HepG2 (cell line): ENCODE results near the gene UBE3A. TPM values are rescaled to one million over a fixed set of nuclear protein-coding genes. Genes with fewer than 3 reads are reported as not detected.

Source experiments
- ATAC-seq: fragments of 200-7000 bp; cut with Tn5 transposase; 3 replicates; pipeline ENCODE4 v1.9.1; 2020; ENCODE audit warnings: mild to moderate bottlenecking, moderate library complexity
- BruUV-seq: library from RNA; stranded (reverse); fragments of 400-500 nt; replicated peaks from 2 replicates; lab custom pipeline; 2021; lab: Mats Ljungman, UMichigan
- CTCF ChIA-PET: fragments of 300-600 bp; formaldehyde crosslinking; extraction: SDS; loops from one replicate; lab custom pipeline; 2021; ENCODE audit warnings: low total read pairs, inconsistent platforms, low intra/inter-chr PET ratio; lab: Yijun Ruan, JAX
- POLR2A ChIA-PET: fragments of 350-600 bp; sonication (Branson Sonifier 250); formaldehyde crosslinking; loops from one replicate; lab custom pipeline; 2020; ENCODE audit warnings: antibody characterized with exemption, inconsistent platforms; lab: Yijun Ruan, JAX
- DNase-seq: peaks from one replicate; pipeline ENCODE4 v3.0.0-alpha.2; 2015; ENCODE audit warnings: low spot score
- FAIRE-seq: peaks from 3 replicates; lab custom pipeline; 2011; peaks lifted over from hg19 to GRCh38; lab: Jason Lieb, UNC
- H2AFZ ChIP-seq: one replicate; pipeline ENCODE4 v1.6.1; 2011; ENCODE audit warnings: low read length, inconsistent platforms
- H3K27ac ChIP-seq: fragments of 300-600 bp; 3 replicates; pipeline ENCODE4 v1.8.0; 2011; ENCODE audit warnings: mixed run types, mild to moderate bottlenecking, mixed read lengths, low read length, inconsistent platforms; ENCODE audit not compliant: insufficient read depth; ENCODE audit errors: extremely low read length
- H3K27me3 ChIP-seq, 2 experiments: fragments of 200-600 bp in 1 of 2; 2 replicates in 1 of 2; 3 replicates in 1 of 2; pipeline versions ENCODE4 v1.6.0 to v1.8.0; 2011; ENCODE audit warnings: low read length in 2 of 2, mild to moderate bottlenecking in 2 of 2, moderate library complexity in 2 of 2, inconsistent platforms in 1 of 2; ENCODE audit not compliant: insufficient read depth in 2 of 2, control insufficient read depth in 1 of 2
- H3K36me3 ChIP-seq, 2 experiments: fragments of 200-600 bp in 1 of 2; replicated peaks in 1 of 2; 2 replicates in 1 of 2; 3 replicates in 1 of 2; pipeline versions ENCODE4 v1.5.1 to v1.8.0; 2011; ENCODE audit warnings: low read length in 2 of 2, inconsistent platforms in 1 of 2; ENCODE audit not compliant: insufficient read depth in 2 of 2, control insufficient read depth in 1 of 2
- H3K4me1 ChIP-seq: 2 replicates; pipeline ENCODE4 v1.5.1; 2012; ENCODE audit warnings: low read length, inconsistent platforms; ENCODE audit not compliant: insufficient read depth
- H3K4me2 ChIP-seq: 2 replicates; pipeline ENCODE4 v1.6.0; 2011; ENCODE audit warnings: low read depth, low read length, inconsistent platforms
- H3K4me3 ChIP-seq, 3 experiments: fragments of 200-600 bp in 1 of 3; sonication (generic), shearing (Covaris generic) in 1 of 3; replicated peaks in 1 of 3; 2 replicates each; pipeline ENCODE4 v1.5.1; 2011 to 2016; ENCODE audit warnings: low read length in 3 of 3, inconsistent platforms in 2 of 3, low read depth in 2 of 3, mild to moderate bottlenecking in 2 of 3, control low read depth in 1 of 3, mixed read lengths in 1 of 3; ENCODE audit not compliant: insufficient read depth in 1 of 3
- H3K79me2 ChIP-seq: one replicate; pipeline ENCODE4 v1.6.1; 2011; ENCODE audit warnings: low read length, inconsistent platforms; ENCODE audit not compliant: insufficient read depth
- H3K9ac ChIP-seq: 2 replicates; pipeline ENCODE4 v1.6.0; 2011; ENCODE audit warnings: mild to moderate bottlenecking, low read depth, low read length, inconsistent platforms; ENCODE audit not compliant: insufficient read depth
- H3K9me3 ChIP-seq: 2 replicates; pipeline ENCODE4 v1.5.1; 2012; ENCODE audit warnings: mild to moderate bottlenecking, low read length
- H4K20me1 ChIP-seq: 2 replicates; pipeline ENCODE4 v1.6.0; 2011; ENCODE audit warnings: inconsistent platforms, mild to moderate bottlenecking, low read length, moderate library complexity; ENCODE audit not compliant: insufficient read depth
- CREM ChIP-seq, 2 experiments: sonication (generic) in 1 of 2; formaldehyde crosslinking in 1 of 2; IDR thresholded peaks; 2 replicates each; pipeline versions ENCODE4 v1.4.0 to v1.6.1; 2016 to 2020; ENCODE audit warnings: antibody characterized with exemption in 1 of 2, mild to moderate bottlenecking in 1 of 2, missing genetic modification reagents in 1 of 2
- HCFC1 ChIP-seq: fragments of 150-350 bp; IDR thresholded peaks from 2 replicates; pipeline ENCODE4 v1.6.1; 2014; ENCODE audit warnings: low read depth, low read length
- HOXA5 ChIP-seq: sonication (generic); formaldehyde crosslinking; IDR thresholded peaks from 2 replicates; pipeline ENCODE4 v1.4.0; 2020; ENCODE audit warnings: missing genetic modification reagents
- NR2C2 ChIP-seq: sonication (generic); formaldehyde crosslinking; IDR thresholded peaks from 2 replicates; pipeline ENCODE4 v1.4.0; 2020; ENCODE audit warnings: missing genetic modification reagents, mild to moderate bottlenecking, moderate library complexity, borderline replicate concordance
- RBM39 ChIP-seq: fragments of 200-400 bp; formaldehyde crosslinking; IDR thresholded peaks from one replicate; pipeline ENCODE4 v1.6.1; 2018; ENCODE audit warnings: antibody characterized with exemption, mild to moderate bottlenecking, low read depth, low read length; ENCODE audit not compliant: poor library complexity, severe bottlenecking
- TEAD3 ChIP-seq: optimal IDR thresholded peaks from 2 replicates; pipeline ENCODE3; 2016; ENCODE audit warnings: borderline replicate concordance
- XRCC5 ChIP-seq: fragments of 200-400 bp; formaldehyde crosslinking; optimal IDR thresholded peaks from 2 replicates; pipeline ENCODE3; 2017; ENCODE audit warnings: mild to moderate bottlenecking, low read length
- ZNF674 ChIP-seq: sonication (generic); formaldehyde crosslinking; IDR thresholded peaks from 2 replicates; pipeline ENCODE4 v1.5.0; 2020; ENCODE audit warnings: low read depth, mild to moderate bottlenecking, missing genetic modification reagents
- ZNF75D ChIP-seq: sonication (generic); formaldehyde crosslinking; IDR thresholded peaks from 2 replicates; pipeline ENCODE4 v1.8.1; 2023; ENCODE audit warnings: missing genetic modification reagents, mild to moderate bottlenecking, borderline replicate concordance
- WGBS: methylation state at CpG from one replicate; pipeline ENCODE4 v1.1.6; 2017; ENCODE audit warnings: low lambda C conversion rate; 5-methylcytosine and 5-hydroxymethylcytosine counted together
- in situ Hi-C: cut with HindIII; loops from 2 replicates; pipeline ENCODE4 v1.10.0; 2017; ENCODE audit warnings: low pct_unique_long_range_greater_than_20kb; ENCODE audit not compliant: extremely low pct_ligation_motif_present
- intact Hi-C: fragments of 100-400 bp; cut with micrococcal nuclease; formaldehyde crosslinking; loops from one replicate; pipeline ENCODE4 v1.10.0; 2022; ENCODE audit not compliant: unreplicated experiment
- polyA plus RNA-seq, 8 experiments: library from polyadenylated mRNA; depleted of rRNA in 3 of 8; stranded (reverse) in 7 of 8; unstranded in 1 of 8; fragments of >200 nt; fragmentation: Illumina TruSeq in 4 of 8; extraction: Trizol in 4 of 8; gene quantifications; 2 replicates each; pipeline versions ENCODE4 v1.2.1 to v1.2.3, GENCODE V29; 2011 to 2016; ENCODE audit warnings: low read depth in 4 of 8, missing spikeins in 1 of 8, mixed read lengths in 1 of 8; ENCODE audit not compliant: insufficient read depth in 1 of 8
- total RNA-seq, 5 experiments: library from RNA; depleted of rRNA; stranded (reverse); fragments of >200 nt; fragmentation: Illumina TruSeq; extraction: Trizol; gene quantifications; 2 replicates each; pipeline ENCODE4 v1.2.3, GENCODE V29; 2016; ENCODE audit warnings: low read depth in 1 of 5
- TF ChIP-seq, protein P1 (sequence below): sonication (generic); formaldehyde crosslinking; IDR thresholded peaks from 2 replicates; pipeline ENCODE4 v1.5.0; 2020; ENCODE audit warnings: mild to moderate bottlenecking, missing genetic modification reagents, borderline replicate concordance
- TF ChIP-seq, protein P2 (sequence below): sonication (generic); formaldehyde crosslinking; IDR thresholded peaks from 2 replicates; pipeline ENCODE4 v1.5.0; 2020; ENCODE audit warnings: missing genetic modification reagents
- TF ChIP-seq, protein P3 (sequence below): sonication (generic); formaldehyde crosslinking; IDR thresholded peaks from 2 replicates; pipeline ENCODE4 v1.4.0; 2020; ENCODE audit warnings: missing genetic modification reagents, borderline replicate concordance
- TF ChIP-seq, protein P4 (sequence below): sonication (generic); formaldehyde crosslinking; IDR thresholded peaks from 2 replicates; pipeline ENCODE4 v1.5.0; 2020; ENCODE audit warnings: missing genetic modification reagents, mild to moderate bottlenecking, borderline replicate concordance
- TF ChIP-seq, protein P5 (sequence below): sonication (generic); formaldehyde crosslinking; IDR thresholded peaks from 2 replicates; pipeline ENCODE4 v1.4.0; 2020; ENCODE audit warnings: mild to moderate bottlenecking, missing genetic modification reagents, borderline replicate concordance

The UBE3A gene
- total and polyA plus RNA-seq, 2 of the 13 experiments (the other 11 are each of a cell fraction or from before 2014, with no cell fraction given) = 17.3 to 80.5 TPM

DNA sequence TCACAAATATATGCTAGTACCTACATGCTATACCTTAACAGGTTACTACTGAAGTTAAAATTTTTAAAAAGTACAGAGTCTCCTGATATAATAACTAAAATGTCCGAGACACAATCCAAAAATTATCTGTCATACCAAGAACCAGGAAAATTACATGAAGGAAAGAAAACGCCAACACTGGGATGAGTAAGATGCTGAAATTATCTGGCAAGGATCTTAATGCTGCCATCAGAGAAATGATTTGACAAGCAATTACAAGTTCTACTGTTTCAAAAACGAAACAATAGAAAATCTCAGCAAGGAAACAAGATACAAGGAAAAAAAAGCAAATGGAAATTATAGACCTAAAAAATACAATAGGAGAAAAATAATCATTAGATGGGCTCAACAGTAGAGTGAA is 92.5 kb downstream of the UBE3A start:
- Histone ChIP-seq H2AFZ (no peak overlapping the region), H3K4me1 (no peaks in the 10 kb centered on the region), H3K4me2 (no peak overlapping the region), H3K4me3 (no peak overlapping the region), H4K20me1 (no peaks in the 10 kb centered on the region), H3K27ac (no peak overlapping the region), H3K27me3 (no peaks in the 10 kb centered on the region), H3K79me2 (no peaks in the 10 kb centered on the region), H3K9ac (no peak overlapping the region), H3K36me3 (peaks cover 0 to 9% of the 10 kb centered on the region in 2 experiments; a peak in 3 of 5 replicates), H3K9me3 (no peaks in the 10 kb centered on the region)
- intact Hi-C loops (loop anchor here (5.0 kb wide), 1 partner anchor 91 kb away; the partner anchor contains the start of gene UBE3A), in situ Hi-C loops (no loop called here)
- FAIRE-seq (no peak), ATAC-seq (no peak), DNase-seq (no peak)
- ChIA-PET POLR2A (no interaction called here), CTCF (no interaction called here)
- no TSS peak for BruUV-seq
- 94% methylated on average over 3 of the region's 3 CpGs for WGBS
- no peak for TF ChIP-seq HCFC1
- TF ChIP-seq, protein P1, sequence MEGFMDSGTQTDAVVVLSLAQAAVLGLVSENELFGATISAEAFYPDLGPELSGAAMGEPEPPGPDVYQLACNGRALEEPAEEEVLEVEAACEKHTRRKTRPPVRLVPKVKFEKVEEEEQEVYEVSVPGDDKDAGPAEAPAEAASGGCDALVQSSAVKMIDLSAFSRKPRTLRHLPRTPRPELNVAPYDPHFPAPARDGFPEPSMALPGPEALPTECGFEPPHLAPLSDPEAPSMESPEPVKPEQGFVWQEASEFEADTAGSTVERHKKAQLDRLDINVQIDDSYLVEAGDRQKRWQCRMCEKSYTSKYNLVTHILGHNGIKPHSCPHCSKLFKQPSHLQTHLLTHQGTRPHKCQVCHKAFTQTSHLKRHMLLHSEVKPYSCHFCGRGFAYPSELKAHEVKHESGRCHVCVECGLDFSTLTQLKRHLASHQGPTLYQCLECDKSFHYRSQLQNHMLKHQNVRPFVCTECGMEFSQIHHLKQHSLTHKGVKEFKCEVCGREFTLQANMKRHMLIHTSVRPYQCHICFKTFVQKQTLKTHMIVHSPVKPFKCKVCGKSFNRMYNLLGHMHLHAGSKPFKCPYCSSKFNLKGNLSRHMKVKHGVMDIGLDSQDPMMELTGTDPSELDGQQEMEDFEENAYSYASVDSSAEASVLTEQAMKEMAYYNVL (CRISPR knock-in tag) = no peak
- TF ChIP-seq, protein P2, sequence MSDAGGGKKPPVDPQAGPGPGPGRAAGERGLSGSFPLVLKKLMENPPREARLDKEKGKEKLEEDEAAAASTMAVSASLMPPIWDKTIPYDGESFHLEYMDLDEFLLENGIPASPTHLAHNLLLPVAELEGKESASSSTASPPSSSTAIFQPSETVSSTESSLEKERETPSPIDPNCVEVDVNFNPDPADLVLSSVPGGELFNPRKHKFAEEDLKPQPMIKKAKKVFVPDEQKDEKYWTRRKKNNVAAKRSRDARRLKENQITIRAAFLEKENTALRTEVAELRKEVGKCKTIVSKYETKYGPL (CRISPR knock-in tag) = no peak
- TF ChIP-seq, protein P3, sequence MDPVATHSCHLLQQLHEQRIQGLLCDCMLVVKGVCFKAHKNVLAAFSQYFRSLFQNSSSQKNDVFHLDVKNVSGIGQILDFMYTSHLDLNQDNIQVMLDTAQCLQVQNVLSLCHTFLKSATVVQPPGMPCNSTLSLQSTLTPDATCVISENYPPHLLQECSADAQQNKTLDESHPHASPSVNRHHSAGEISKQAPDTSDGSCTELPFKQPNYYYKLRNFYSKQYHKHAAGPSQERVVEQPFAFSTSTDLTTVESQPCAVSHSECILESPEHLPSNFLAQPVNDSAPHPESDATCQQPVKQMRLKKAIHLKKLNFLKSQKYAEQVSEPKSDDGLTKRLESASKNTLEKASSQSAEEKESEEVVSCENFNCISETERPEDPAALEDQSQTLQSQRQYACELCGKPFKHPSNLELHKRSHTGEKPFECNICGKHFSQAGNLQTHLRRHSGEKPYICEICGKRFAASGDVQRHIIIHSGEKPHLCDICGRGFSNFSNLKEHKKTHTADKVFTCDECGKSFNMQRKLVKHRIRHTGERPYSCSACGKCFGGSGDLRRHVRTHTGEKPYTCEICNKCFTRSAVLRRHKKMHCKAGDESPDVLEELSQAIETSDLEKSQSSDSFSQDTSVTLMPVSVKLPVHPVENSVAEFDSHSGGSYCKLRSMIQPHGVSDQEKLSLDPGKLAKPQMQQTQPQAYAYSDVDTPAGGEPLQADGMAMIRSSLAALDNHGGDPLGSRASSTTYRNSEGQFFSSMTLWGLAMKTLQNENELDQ (CRISPR knock-in tag) = no peak
- no peak for TF ChIP-seq ZNF674
- TF ChIP-seq, protein P4, sequence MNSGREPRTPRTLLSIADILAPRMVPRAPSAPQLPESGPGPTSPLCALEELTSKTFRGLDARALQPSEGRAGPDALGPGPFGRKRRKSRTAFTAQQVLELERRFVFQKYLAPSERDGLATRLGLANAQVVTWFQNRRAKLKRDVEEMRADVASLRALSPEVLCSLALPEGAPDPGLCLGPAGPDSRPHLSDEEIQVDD (CRISPR knock-in tag) = no peak
- TF ChIP-seq HOXA5 (CRISPR knock-in tag) = no peak
- no peak for TF ChIP-seq TEAD3 (CRISPR knock-in tag)
- TF ChIP-seq XRCC5 = no peak
- no peak for TF ChIP-seq RBM39
- TF ChIP-seq ZNF75D (CRISPR knock-in tag) = no peak
- TF ChIP-seq, protein P5, sequence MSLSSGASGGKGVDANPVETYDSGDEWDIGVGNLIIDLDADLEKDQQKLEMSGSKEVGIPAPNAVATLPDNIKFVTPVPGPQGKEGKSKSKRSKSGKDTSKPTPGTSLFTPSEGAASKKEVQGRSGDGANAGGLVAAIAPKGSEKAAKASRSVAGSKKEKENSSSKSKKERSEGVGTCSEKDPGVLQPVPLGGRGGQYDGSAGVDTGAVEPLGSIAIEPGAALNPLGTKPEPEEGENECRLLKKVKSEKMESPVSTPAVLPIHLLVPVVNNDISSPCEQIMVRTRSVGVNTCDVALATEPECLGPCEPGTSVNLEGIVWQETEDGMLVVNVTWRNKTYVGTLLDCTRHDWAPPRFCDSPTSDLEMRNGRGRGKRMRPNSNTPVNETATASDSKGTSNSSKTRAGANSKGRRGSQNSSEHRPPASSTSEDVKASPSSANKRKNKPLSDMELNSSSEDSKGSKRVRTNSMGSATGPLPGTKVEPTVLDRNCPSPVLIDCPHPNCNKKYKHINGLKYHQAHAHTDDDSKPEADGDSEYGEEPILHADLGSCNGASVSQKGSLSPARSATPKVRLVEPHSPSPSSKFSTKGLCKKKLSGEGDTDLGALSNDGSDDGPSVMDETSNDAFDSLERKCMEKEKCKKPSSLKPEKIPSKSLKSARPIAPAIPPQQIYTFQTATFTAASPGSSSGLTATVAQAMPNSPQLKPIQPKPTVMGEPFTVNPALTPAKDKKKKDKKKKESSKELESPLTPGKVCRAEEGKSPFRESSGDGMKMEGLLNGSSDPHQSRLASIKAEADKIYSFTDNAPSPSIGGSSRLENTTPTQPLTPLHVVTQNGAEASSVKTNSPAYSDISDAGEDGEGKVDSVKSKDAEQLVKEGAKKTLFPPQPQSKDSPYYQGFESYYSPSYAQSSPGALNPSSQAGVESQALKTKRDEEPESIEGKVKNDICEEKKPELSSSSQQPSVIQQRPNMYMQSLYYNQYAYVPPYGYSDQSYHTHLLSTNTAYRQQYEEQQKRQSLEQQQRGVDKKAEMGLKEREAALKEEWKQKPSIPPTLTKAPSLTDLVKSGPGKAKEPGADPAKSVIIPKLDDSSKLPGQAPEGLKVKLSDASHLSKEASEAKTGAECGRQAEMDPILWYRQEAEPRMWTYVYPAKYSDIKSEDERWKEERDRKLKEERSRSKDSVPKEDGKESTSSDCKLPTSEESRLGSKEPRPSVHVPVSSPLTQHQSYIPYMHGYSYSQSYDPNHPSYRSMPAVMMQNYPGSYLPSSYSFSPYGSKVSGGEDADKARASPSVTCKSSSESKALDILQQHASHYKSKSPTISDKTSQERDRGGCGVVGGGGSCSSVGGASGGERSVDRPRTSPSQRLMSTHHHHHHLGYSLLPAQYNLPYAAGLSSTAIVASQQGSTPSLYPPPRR = no peak
- TF ChIP-seq NR2C2 (CRISPR knock-in tag) = no peak
- no peak for TF ChIP-seq CREM (IDR thresholded peaks at IDR 0.05)
- TF ChIP-seq CREM (CRISPR knock-in tag; IDR thresholded peaks at IDR 0.05) = no peak
